AG04449 (cell line): Measurements from ENCODE around the gene NCAN.
"Not testable (repeated sequence)": the region's sequence is repeated elsewhere in the genome, so short reads cannot be mapped to it uniquely, and the experiment has no call there.

ENCODE experiments used
- CTCF ChIA-PET: fragments of 350-600 bp; formaldehyde crosslinking; extraction: SDS; loops from one replicate; lab custom pipeline; 2021; ENCODE audit warnings: antibody characterized with exemption; lab: Yijun Ruan, JAX
- POLR2A ChIA-PET: fragments of 400-600, 350-600 bp; formaldehyde crosslinking; extraction: SDS; loops from one replicate; lab custom pipeline; 2020; ENCODE audit warnings: antibody characterized with exemption, inconsistent platforms; lab: Yijun Ruan, JAX
- DNase-seq: peaks from one replicate; pipeline ENCODE4 v3.0.0-alpha.2; 2010; ENCODE audit warnings: low read depth, low spot score
- H3K4me3 ChIP-seq: 2 replicates; pipeline ENCODE4 v1.5.1; 2011; ENCODE audit warnings: low read depth, mild to moderate bottlenecking, control low read depth, low read length
- TF ChIP-seq, protein P1 (sequence below): IDR thresholded peaks from one replicate; pipeline ENCODE4 v1.5.1; 2011; ENCODE audit warnings: mild to moderate bottlenecking, moderate library complexity, low read length, control low read depth, inconsistent platforms; ENCODE audit not compliant: insufficient read depth; ENCODE audit errors: missing control alignments

Gene NCAN

DNA sequence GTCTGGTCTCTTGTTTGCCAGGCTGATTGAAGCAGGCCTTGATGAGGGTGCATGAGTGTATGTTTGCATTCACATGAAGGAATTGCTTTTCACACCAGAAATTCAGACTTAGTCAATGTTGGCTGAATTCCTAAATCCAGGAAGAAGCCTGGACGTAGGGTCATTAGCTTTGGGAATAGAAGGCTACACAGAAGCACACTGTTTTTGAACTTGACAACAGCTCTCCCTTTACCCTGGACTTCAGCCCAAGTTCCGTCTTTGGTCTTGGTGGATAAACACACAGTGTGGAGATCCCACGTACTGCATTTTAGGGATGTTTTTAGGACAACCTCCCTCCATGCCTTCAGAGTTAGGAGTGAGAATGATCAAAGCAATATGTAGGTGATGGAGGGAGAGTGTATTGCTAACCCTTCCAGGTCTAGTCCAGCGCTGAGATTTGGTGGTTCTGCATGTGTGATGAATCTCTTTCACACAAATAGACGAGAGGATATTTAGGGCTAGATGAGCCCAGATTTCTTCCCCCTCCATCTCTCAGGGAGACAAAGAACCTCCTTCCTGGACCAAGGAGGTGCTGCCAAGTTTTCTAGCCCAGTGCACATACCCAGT, 38.5 kb downstream of the NCAN start:
- TF ChIP-seq, protein P1, sequence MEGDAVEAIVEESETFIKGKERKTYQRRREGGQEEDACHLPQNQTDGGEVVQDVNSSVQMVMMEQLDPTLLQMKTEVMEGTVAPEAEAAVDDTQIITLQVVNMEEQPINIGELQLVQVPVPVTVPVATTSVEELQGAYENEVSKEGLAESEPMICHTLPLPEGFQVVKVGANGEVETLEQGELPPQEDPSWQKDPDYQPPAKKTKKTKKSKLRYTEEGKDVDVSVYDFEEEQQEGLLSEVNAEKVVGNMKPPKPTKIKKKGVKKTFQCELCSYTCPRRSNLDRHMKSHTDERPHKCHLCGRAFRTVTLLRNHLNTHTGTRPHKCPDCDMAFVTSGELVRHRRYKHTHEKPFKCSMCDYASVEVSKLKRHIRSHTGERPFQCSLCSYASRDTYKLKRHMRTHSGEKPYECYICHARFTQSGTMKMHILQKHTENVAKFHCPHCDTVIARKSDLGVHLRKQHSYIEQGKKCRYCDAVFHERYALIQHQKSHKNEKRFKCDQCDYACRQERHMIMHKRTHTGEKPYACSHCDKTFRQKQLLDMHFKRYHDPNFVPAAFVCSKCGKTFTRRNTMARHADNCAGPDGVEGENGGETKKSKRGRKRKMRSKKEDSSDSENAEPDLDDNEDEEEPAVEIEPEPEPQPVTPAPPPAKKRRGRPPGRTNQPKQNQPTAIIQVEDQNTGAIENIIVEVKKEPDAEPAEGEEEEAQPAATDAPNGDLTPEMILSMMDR: no peak
- ChIA-PET POLR2A (no interaction called here), CTCF (interaction anchor here (1.5 kb wide), 1 partner anchor 76 kb away, joined by 3 read pairs; no protein-coding TSS in a partner anchor)
- no peak overlapping the region for H3K4me3 ChIP-seq
- no peak for DNase-seq

DNA sequence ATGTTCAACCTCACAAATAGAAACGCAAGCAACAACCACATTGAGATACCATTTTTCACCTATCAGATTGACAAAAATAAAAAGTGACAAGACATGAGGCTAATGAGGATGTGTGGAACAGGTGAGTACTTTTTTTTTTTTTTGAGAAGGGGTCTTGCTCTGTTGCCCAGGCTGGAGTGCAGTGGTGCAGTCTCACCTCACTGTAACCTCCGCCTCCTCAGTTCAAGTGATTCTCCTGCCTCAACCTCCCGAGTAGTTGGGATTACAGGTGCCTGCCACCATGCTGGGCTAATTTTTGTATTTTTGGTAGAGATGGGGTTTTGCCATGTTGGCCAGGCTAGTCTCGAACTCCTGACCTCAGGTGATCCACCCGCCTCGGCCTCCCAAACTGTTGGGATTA, 41.7 kb downstream of the NCAN start:
- CTCF ChIA-PET: not testable (repeated sequence)

DNA sequence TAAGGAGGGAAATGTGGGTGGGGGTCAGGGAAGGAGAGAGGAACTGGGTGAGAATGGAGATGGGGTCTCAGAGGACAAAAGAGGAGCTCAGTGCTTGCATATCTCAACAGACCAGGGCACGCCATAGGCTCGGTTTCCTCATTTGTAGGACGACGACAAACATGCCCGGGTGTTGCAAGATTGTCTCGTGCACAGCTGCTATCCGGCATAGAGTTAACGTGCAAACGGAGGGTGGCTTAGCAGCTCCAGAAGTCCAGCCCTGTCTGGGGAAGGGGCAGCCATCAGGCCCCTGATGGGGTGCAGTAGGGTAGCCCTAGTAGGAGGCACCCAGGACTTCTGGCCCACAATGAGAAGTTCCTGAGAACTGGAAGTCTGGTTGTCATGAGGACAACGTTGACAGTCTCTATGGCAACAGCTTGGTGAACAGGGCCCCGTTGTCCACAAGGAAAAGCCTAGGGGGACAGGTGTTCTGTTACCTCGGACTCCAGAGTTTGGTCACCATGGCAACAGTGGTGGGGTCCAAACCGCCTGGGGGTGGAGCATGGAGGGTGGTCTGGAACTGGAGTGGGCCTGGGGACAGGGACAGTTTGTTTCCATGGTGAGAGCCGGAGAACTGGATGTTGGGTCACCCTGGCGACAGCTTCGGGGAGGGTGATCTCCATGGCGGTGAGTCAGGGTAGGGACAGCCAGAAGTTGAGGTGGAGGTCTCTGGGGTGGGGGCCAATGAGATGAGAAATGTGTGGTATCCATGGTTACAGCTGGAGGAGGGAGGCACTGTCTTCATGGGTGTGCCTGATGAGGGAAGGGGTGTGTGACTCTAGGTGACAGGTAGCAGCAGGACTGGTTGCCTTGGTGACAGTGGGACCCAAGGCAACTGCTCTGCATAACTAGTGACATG, 44.6 kb downstream of the NCAN start:
- no peak overlapping the region for H3K4me3 ChIP-seq
- POLR2A ChIA-PET: no interaction called here
- no peak for DNase-seq
- CTCF ChIA-PET: no interaction called here
- TF ChIP-seq, protein P1: no peak

More for the DNA sequence above, 41.7 kb downstream of the NCAN start:
- DNase-seq, POLR2A ChIA-PET, H3K4me3 ChIP-seq: not testable (repeated sequence)

DNA sequence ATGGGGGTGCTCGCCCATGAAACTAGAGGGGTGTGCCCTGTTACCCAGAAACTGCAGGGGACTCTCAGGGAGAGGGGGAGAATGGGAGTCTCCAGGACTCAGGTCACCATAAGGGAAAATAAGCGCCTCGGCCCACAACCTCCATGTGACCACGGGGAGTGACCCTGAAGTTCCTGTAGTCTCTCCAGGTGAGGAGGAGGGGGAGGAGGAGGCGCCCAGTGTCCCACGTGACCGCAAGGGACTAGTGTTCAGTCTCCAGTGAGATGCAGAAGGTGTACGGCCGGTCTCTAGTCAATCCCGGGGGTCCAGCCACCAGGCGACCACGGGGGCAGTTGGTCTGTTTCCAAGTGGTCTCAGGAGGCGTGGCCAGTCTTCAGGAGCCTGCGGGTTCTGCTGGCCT, 45.4 kb downstream of the NCAN start:
- ChIA-PET POLR2A (no interaction called here), CTCF (no interaction called here)
- no peak for DNase-seq
- no peak overlapping the region for H3K4me3 ChIP-seq
- TF ChIP-seq, protein P1: no peak

DNA sequence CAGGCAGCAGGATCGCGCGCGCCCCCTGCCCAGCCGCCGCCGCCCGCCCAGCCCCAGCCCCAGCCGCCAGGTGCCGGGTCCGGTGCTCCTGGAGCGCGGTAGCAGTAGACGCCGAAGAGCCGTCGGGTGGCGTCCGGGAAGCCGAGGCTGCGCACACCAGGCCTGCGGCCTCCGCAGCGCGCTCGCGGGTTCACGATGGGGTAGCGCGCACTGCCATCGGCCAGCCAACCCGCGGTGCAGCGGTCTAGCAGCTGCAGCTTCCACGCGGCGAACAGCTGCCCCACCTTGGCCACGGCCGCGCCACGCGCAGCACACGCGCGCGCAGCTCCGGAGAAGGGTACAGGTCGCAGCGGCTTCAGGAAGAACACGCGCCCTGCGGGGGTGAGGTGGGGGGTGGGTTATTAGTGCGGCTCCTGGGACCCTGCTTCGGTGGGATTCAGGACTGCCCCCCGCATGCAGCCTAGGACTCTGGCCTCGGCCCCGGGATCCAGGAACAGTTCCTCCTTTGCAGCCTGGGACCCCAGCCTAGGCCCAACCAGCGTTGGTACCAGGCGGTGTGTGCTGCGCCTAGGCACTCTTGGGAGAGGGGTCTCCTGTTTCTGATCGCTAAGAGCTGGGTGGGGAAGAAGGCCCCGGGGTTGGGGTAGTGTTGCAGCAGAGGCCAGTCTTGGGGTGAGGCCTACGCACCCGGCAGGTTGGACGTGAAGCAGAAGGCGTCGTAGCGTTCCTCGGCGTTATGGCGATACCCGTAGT, 46.3 kb downstream of the NCAN start:
- ChIA-PET CTCF (no interaction called here), POLR2A (no interaction called here)
- no peak for DNase-seq
- TF ChIP-seq, protein P1: no peak
- no peak overlapping the region for H3K4me3 ChIP-seq

DNA sequence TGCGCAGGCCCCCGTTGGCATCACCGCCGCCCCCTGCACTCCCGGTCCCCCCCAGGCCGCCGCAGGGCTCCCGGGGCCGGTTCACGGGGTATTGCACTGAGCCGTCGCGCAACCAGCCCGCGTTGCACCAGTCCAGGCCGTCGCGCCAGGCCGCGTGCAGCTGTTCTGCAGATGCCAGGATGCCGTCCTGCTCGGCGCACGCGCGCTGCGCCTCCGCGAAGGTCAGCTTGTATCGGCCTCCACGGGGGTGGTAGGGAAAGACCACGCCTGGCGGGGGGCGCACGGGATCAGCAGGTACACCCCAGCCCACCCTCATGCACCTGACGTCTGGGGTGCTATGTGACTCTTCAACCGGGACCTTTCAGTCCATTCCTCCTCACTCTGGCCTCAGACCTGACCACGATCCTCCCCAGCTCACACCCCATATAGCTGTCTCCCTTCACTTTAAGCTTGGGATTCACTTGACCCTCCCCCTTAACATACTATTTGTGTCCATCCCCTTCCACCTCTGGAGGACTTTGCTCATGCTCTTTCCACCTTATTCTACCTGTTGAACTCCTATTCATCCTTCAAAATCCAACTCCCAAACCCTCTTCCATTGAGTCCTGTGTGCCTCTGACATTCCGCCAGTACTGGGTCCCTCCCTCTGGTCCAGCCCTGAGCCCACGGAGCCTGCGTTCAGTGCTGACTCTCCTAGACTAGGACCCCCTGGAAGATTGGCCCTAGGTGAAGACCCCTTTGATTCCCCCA, 47.0 kb downstream of the NCAN start:
- CTCF ChIA-PET: no interaction called here
- no peak overlapping the region for H3K4me3 ChIP-seq
- DNase-seq: no peak
- TF ChIP-seq, protein P1: no peak
- POLR2A ChIA-PET: interaction anchor here (0.7 kb wide), 1 partner anchor 62 kb away, joined by 3 read pairs; the partner anchor contains the start of gene MAU2
